NCI-H526 (cell line): ENCODE measurements around the gene KIAA0753.
"Not testable (repeated sequence)": the region's sequence is repeated elsewhere in the genome, so short reads cannot be mapped to it uniquely, and the experiment has no call there.

ENCODE experiments used
- DNase-seq, 2 experiments: peaks; one replicate each; lab custom pipeline; 2025; lab: John Stamatoyannopoulos, UW

The KIAA0753 gene

DNA sequence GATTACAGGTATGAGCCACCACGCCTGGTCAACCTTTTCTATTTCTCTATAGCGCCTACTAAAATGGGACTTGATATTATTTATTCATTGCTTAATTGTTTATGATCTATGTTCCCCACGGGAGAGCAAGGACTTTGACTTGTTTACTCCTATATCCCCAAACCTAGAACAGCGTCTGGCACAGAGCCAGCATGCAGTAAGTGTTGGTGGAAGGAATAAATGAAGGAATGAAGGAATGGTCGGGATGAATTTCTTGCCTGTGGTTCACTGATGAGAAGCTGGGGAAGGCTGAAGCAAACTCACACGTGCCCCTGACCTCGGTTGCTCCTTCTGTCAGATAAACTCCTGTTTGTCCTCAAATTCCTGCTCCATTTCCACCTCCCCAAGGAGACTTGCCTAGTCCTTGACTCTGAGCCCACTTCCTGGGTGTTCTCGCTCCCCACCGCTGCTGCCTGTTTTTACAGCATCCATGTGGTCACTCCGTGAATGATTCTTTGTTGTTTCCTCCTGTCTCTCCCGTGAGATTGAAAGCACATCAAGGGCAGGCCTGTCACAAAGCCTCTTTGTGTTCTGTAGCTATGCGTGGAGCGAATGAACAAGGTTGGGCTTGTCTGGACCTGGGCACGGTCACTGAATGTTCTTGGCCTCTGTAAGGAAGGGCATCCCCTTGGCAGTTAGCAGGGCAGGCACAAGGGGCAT lies 28.4 kb upstream of the KIAA0753 start:
- no peak for DNase-seq

DNA sequence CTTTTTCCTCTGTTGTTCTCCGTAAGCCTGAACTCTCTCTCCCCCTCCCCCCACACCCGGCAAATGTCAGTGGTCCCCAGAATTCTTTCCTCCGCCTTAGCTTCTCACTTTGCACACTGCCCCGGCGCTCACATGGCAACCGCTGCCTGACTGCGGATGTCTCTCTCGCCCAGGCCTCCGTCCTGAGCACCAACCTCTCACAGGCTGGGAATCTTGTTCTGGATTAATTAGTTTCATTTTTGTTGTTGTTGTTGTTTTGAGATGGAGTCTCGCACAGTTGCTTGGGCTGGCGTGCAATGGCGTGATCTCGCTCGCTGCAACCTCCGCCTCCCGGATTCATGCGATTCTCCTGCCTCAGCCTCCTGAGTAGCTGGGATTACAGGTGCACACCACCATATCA lies 27.7 kb upstream of the KIAA0753 start:
- DNase-seq = no peak

- DNase-seq = no peak
Measured at GRCh38 chr17:6667516-6667915, 27.0 kb upstream of the KIAA0753 start.

- DNase-seq = no peak
Measured at GRCh38 chr17:6666557-6666956, 26.0 kb upstream of the KIAA0753 start.

GRCh38 chr17:6666077-6666521 lies 25.6 kb upstream of the KIAA0753 start:
- peak; percentile 9 to 71 for DNase-seq

DNA sequence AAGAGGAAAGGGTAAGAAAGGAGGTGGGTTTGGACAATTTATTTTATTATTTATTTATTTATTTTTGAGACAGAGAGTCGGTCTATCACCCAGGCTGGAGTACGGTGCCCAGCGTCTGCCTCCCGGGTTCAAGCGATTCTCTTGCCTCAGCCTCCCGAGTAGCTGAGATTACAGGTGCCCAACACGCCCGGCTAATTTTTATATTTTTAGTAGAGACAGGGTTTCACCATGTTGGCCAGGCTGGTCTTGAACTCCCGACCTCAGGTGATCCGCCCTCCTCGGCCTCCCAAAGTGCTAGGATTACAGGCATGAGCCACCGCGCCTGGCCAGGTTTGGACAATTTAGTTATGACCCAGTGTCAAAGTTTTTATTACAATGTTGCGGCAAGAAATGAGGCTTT lies 22.7 kb upstream of the KIAA0753 start:
- DNase-seq = not testable (repeated sequence)

- DNase-seq = no peak
Measured at GRCh38 chr17:6661464-6661848, 20.9 kb upstream of the KIAA0753 start.

GRCh38 chr17:6660805-6661463 lies 20.4 kb upstream of the KIAA0753 start:
- no peak for DNase-seq

DNA sequence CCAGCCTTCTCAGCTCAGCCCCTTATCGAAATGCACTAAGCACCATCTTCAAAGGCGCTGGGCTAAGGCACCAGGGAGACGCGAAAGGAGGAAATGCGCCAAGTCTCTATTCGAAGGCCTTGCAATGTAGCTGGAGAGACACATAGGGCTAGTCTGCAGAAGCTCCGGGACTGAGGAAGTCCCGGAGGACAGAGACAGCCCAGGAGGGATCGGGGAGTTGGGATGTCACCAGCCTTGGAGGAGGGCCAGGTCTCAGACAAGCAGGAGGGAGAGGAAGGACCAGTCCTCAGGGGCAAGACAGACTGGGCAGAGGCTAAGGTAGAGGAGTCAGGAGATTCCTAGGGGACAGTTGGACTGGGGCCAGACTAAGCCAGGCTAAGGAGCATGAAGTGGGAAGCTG lies 19.6 kb upstream of the KIAA0753 start:
- no peak for DNase-seq

- DNase-seq = not testable (repeated sequence)
Measured at GRCh38 chr17:6658411-6658810, 17.9 kb upstream of the KIAA0753 start.

DNA sequence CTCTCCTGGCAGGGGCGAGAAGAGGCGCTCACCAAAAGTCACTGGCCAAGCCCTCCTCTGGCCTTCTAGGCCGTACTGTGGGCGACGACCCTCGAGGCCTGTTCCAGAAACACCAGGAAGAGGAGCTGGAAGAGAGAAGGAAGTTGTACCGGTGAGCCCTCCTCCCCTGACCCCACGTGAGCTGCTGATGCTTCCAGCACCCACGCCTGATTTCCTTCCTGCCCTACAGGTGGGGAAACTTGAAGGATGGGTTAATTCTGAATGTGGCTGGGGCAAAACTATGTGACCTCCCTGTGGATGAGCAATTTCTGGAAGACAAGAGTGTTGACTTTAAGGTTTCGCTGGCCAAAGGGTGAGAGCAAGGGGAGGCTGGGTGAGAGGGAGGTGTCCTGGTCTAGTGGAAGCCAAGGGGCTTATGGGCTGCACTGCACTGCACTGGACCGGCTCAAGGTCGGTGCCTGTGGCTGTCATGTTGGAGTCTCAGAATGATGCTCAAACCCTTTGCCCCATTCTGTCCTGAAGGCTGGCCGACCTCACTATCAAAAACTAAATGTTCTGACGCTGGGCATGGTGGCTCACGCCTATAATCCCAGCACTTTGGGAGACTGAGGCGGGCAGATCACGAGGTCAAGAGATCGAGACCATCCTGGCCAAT lies 17.2 kb upstream of the KIAA0753 start:
- no peak for DNase-seq

GRCh38 chr17:6656797-6657632 lies 16.5 kb upstream of the KIAA0753 start:
- DNase-seq = peak; percentile 3 to 48

GRCh38 chr17:6655732-6656361 lies 15.3 kb upstream of the KIAA0753 start:
- DNase-seq = not testable (repeated sequence)

- peak; percentile 54 to 86 for DNase-seq
Measured at GRCh38 chr17:6654841-6655731, 14.6 kb upstream of the KIAA0753 start.

- DNase-seq = peak in 1 of 2 experiments; percentile 60
Measured at GRCh38 chr17:6651919-6652452, 11.5 kb upstream of the KIAA0753 start.

DNA sequence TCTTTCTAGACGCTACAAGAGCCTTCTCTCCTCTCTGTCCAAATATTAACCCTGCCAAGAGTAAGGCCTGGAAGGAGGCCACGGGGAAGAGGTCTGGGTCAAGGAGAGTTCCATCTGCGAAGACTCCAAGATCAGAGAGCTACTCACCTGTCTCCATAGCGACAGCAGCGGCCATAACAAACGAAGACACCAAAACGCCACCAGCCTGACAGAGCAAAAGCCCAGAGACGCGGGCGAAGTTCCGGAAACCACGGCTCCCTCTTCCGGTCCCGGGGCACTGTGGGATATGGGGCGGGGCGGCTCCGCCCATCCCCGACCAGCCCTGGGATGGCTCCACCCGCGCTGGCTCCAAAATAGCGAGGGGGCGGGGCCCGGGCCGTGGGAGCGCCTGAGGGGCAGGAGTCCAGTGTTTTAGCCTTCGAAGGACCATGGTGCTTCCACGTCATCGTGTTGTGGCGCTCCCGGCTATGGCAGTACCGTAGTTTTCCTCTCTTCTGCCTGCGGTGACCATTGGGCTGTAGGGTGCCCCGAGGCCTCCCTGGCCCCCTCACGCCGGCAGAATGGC lies 10.9 kb upstream of the KIAA0753 start, which contains the start of the genes C17orf100 and MED31:
Gene C17orf100 (plus strand): TSS at position 409 of the 565 bp plus-strand sequence. CDS start 152 bp downstream, at position 561.
Gene MED31 (minus strand): TSS at position 252 of the 565 bp plus-strand sequence. CDS start 77 bp downstream, at position 175.
- DNase-seq = peak; percentile 71 to 92

DNA sequence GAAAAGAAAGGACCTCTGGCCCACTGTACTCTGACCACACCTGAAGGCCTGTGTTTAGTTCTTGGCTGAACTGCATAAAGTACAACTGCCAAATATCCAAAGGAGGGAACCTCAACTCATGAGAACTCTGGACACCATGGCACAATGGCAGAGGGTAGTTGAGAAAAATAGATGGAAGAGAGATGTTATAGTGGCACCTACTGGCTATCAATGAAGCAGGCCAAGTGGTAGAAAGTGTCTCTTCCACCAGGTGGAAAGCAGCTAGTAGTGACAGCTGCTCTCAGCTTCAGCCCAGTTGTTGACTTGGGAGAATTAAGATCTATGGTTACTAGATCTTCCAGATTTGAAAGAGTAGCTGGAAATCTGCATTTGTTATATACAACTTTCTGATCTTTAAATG lies 7.7 kb upstream of the KIAA0753 start:
- peak in 1 of 2 experiments; percentile 11 for DNase-seq

- no peak for DNase-seq
Measured at GRCh38 chr17:6643451-6644125, 3.1 kb upstream of the KIAA0753 start.

GRCh38 chr17:6642592-6642991 lies 2.1 kb upstream of the KIAA0753 start:
- DNase-seq = no peak
